Activated naive CD4-positive, alpha-beta T cell treated with anti-CD3 and anti-CD28 coated beads, Interleukin-2, amount 50 U/mL, for 16 hours (primary cell): ENCODE results near the gene IRF7.
"Not testable (repeated sequence)": the region's sequence is repeated elsewhere in the genome, so short reads cannot be mapped to it uniquely, and the experiment has no call there.

Source experiments
- DNase-seq: peaks from one replicate; pipeline ENCODE4 v3.0.0-alpha.2; 2020

Gene IRF7

DNA sequence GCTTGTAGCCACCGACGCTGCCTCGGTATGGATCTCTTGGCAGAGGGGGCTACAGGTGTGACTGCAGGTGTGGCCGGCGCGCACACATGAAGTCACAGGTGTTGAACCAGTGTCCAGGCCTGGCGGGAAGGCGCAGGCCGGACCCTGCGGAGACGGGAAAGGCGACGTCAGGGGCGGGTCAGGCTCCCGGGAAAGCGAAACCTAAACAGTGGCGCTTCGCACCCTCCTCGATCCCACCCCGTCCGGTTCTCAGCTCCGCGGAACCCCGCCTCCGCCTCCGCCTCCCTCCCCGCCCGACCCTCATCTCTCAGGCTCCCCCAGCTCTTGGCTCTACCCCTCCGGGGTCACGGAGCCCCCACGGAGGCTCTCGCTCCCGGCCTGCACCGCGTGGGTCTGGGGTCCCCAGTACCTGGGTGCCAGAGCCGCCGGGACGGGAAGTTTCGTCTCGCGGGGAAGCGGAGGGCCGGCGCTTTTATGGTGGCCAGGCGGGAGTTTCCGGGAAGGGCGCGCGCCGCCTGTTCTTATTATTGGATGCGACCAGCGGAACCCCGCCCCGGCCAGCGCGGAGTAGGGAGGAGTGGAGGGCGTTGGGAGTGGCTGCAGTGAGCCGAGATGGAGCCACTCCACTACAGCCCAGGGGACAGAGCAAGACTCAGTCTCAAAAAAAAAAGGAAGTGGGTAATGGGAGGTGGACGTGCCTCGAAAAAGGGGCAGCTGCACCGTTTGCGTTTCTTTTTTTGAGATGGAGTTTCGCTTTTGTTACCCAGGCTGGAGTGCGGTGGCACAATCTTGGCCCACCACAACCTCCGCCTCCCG is at the start of gene IRF7:
Gene IRF7 (minus strand): TSS at position 447 of the 816 bp plus-strand sequence. CDS start 586 bp downstream, outside the sequence.
- peak; percentile 75 for DNase-seq

DNA sequence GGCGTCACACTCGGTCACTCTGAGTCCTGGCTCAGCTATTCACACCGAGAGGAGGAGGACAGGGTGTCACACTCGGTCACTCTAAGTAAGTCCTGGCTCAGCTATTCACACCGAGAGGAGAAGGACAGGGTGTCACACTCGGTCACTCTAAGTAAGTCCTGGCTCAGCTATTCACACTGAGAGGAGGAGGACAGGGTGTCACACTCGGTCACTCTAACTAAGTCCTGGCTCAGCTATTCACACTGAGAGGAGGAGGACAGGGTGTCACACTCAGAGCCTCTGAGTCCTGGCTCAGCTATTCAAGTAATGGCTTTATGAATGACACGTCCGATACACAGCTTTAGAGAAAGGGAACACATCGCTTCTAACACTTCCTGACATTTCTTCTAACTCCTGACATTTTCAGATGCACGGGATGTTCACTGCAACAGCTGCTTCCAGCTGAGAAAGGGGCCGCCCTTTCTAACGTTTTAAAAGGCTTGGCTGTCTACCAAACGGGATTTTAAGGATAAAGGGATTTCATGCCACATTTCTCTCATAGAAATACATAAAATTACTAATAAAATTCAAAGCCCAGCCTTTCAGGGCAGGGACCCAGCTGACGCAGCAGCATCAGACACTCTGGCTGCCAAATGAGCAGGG is 49.4 kb upstream of the IRF7 start:
- no peak for DNase-seq

DNA sequence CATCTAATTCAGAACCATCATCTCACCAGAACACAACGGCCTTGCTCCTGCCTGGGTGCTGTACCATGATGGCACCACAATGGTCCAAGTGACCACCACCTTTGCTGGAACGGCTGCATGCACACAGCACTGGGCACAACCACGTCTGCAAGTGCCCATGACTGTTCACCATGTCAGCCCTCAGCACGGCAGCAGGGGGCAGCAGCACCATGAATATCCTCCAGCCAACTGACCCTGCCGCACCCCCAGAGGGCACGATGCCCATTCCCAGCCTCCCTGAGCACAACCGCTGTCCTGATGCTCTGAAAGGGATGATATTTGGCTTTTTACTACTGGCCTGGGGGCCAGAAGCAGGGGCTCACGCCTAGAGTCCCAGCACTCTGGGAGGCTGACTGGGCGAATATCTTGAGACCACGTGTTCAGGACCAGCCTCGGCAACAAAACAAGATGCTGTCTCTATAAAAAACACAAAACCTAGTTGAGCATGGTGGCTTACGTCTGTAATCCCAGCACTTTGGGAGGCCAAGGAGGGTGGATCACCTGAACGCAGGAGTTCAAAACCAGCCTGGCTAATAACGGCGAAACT is 47.0 kb upstream of the IRF7 start:
- peak; percentile 37 for DNase-seq

DNA sequence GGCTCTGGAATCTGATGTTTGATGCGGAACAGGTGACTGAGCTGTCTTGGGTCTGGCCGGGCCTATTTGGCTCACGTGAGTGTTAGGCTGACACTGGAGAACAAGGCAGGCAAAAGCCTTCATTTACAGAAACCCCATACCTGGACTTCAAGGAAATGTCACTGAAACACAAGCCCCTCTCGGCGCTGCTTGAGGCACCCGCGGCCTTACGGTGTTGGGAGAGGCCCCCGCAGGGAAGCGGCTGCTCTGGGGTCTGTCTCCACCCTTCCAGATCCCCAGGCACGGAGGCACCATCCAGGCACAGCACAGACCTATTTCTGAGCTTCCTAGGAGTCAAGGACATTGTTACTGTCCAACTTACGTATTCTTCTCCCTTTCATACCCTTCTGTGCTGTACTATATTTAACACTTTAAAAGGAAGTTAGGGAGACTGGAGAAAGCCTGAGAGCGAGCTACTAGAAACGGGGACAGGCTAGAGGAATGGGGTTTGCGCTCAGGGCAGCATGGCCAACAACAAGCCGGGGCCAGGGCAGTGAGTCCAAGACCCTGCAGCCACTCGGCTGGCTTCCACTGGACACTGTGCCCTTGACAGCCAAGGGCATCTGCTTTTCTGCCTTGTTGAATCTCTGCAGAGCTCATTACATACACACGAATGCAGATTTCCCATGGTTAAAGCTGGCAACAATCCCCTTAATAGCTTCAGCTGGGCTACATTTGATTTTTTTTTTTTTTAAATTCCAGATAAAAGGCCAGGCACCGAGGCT is 45.1 kb upstream of the IRF7 start:
- DNase-seq: no peak

DNA sequence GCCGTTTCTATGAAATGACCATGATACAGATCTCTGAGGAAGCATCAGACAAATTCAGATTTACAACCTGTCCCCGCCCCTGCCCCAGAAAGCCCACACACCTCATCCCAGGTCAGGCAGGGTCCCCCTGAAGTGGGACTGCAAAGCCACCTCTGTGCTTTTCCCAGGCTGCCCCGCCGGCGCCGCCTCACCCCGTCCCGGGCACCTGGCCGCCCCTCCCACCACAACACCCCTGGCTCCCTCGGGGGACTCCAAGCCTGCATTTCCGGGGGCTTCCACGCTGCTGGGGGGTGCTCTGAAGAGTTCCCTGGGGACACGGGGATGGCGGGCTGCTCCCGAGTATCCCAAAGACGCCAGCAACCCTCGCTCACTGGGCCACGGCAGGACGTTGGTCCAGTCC is 44.5 kb upstream of the IRF7 start:
- DNase-seq: no peak

DNA sequence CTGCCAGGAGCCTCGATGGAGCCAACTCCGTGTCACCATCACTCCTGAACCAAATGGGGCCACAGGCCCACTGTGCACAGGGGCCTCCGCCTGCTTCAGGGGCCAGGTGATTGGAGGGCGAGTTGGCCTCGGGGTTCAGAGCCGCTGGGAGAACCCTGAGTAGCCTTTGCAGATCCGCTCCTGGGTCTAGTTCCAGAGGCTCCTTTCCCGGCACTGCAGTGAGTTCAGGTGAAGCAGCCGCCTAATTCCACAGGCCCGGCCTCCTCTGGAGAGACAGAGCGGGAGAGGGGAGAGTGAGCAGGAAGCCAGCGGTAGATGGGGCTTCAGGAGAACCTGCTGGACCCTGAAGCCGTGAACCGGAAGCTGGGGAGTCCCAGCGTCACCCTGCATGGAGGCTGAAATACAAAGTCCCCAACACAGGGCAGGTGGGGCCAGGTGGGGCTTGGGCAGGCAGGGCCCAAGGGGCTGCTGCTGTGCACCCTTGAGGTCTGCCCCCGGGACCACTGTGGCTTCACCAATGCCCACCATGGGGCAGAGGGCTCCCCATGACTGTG is 43.9 kb upstream of the IRF7 start:
- DNase-seq: no peak

DNA sequence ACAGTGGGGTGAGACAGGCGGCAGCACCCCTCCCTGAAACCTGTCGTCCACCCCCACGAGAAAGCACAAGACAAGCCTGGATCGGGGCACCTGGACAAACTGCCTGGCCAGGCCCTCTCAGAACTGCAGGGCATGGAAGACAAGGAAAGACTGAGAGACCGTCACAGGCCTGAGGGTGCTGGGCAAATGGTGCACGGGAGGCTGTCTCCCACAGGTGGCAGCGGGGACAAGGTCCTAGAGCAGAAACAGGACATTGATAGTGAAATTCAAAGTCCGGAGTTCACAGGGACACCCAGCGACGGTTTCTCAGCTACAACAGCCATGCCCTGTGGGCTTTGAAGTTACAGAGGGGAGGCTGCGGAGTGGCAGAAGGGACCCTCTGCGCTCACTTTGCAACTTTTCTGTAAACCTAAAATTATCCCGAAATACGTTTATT is 42.0 kb upstream of the IRF7 start:
- DNase-seq: no peak

DNA sequence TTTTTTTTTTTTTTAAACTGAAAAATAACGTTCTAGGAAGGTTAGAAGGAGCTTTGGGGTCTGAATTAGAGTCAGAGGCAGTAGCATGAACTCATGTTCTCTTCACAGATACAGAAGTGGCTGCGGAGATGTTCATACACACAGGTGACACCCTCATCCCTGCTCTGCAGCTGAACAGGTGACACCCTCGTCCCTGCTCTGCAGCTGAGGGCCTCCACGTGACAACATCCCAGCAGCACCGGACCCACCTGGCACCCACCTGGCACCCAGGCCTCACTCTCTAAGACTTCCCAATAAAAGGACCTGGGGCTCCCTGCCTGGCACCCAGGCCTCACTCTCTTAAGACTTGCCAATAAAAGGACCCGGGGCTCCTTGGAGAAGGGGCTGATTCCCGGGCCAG is 41.1 kb upstream of the IRF7 start:
- DNase-seq: no peak

DNA sequence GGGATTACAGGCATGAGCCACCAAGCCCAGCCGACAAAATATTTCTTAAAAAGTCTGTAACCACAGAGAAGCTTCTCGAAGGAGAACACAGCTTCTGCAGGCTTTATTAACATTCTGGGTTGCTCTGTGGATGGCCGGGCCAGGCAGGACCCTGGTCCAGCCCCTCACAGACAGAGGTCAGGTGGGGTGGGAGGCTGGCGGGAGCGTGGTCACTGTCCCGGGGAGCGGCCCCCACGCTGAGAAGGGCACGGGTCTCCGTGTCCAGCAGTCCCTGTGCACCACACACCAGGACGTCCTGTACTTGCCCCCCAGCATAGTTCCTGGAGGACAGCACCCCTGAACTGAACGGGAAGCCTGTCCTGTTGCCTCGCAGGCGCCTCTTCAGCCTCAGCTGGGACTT is 40.7 kb upstream of the IRF7 start:
- no peak for DNase-seq

DNA sequence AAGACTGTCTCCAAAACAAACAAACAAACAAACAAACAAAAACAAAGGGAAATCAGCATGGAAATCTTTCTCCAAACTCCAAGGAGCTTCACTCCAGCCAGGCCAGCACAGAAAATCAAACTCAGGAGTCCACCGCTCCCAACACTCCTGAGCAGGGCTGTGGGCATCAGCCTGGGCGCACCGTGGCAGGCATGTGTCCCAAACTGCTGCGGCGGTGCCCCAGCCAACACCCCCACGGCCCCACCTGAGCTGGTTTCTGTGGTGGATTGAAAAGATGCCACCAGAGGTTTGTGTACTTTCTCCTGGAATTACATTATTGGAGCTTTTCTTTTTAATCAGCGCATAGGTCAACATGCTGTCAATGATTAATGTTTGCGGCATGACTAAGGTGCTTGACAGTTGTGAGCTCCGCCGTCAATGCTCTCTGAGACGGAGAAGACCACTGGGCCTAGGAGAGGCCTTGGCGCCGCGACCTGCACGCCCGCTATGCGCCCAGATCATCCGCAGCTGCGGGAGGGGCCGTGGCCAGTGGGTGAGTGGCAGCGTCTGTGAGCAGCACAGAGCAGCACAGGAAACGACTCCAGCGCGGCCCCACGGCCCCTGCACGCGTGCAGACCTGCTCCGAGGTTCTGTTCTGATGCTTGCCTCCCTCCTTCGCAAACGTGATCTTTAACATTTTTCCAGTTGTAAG is 39.4 kb upstream of the IRF7 start:
- DNase-seq: no peak

DNA sequence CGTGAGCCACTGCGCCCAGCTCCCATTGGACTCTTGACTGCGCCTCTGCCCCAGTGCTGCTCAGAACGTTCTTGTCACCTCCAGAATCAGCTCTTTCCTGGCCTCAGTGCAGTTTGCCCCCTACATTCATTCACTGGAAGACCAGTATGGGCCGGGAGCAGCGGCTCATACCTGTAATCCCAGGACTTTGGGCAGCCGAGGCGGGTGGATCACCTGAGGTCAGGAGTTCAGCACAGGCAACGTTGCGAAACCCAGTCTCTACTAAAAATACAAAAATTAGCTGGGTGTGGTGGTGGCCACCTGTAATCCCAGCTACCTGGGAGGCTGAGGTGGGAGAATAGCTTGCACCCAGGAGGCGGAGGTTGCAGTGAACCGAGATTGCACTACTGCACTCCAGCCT is 38.7 kb upstream of the IRF7 start:
- not testable (repeated sequence) for DNase-seq

DNA sequence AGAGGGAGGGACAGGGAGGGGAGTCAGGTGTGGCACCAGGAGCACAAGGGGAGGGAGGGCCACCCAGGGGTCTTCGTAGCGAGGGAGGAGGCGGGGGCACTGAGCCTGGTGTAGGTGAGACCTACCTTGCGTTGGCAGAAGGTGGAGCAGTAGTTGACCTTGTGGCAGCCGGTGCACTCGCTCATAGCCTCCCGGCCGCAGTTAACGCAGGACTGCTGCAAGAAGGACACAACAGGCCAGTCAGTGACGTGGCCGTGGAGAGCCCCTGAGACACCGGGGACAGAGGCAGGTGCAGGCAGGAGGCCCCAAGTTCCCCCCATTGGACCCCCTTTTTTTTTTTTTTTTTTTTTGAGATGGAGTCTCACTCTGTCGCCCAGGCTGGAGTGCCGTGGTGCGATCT is 38.1 kb upstream of the IRF7 start:
- DNase-seq: no peak

DNA sequence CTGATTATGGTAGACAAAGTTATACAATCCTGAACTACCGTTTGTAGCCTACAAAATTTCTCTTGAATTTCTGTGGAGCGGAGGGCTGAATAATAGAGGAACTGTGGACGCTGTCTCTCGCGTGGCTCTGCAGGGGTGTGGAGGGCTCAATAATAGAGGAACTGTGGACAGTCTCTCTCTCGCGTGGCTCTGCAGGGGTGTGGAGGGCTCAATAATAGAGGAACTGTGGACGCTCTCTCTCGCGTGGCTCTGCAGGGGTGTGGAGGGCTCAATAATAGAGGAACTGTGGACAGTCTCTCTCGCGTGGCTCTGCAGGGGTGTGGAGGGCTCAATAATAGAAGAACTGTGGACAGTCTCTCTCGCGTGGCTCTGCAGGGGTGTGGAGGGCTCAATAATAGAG is 37.4 kb upstream of the IRF7 start:
- not testable (repeated sequence) for DNase-seq

DNA sequence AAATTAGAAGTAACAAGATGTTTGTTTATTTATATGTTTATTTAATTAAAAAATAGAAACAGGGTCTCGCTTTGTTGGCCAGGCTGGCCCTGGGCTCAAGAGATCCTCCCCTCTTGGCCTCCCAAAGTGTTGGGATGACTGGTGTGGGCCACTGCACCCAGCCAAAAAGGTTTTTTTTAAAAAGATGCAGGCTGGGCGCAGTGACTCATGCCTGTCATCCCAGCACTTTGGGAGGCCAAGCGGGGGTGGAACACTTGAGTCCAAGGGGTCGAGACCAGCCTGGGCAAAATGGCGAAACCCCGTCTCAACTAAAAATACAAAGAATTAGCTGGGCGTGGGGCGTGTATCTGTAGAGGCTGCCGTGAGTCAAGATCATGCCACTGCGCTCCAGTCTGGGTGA is 34.7 kb upstream of the IRF7 start:
- DNase-seq: no peak

DNA sequence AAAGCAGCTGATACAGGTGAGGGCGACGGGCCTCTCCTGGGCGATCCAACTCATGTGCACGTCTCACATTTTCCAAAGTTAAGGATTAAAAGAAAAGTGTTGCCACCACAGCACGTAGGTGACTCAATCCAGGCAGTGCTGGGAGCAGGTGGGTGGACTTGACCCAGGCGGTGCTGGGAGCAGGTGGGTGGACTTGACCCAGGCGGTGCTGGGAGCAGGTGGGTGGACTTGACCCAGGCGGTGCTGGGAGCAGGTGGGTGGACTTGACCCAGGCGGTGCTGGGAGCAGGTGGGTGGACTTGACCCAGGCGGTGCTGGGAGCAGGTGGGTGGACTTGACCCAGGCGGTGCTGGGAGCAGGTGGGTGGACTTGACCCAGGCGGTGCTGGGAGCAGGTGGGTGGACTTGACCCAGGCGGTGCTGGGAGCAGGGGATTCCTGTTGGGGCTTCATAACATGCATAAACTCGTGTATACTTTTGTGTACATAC is 32.0 kb upstream of the IRF7 start:
- not testable (repeated sequence) for DNase-seq

DNA sequence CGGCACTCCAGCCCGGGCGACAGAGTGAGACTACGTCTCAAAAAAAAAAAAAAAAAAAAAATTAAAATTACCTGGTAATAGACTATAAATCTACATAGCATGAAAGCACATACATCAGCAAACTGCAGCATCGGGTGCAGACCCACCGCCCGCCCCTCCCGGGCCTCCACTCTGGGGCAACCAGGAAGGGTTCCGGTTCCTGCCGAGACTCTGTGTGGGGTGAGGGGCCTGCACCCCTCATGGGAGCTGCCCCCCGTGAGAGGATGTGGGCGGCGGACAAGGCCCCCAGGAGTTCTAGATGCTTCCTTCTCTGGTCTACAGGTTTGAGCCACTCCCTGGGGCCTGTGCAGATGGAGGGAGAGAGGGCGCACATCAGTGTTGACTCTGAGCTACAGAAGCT is 30.5 kb upstream of the IRF7 start:
- DNase-seq: no peak

DNA sequence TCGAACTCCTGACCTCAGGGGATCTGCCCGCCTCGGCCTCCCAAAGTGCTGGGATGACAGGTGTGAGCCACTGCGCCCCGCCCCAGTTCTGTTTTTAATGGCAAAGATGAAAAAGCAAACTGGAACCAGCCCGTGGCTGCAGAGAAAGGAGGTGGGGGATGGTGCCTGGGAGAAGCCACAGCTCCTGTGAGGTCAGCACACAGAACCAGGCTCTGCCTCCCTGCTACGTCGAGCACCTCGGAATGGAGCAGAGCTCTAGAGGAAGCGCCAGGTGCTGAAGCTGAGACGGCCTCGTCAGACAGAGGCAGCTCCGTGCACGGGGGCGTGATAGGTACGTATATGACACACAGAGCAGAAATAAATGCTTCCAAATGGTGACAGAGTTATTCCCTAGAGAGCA is 29.8 kb upstream of the IRF7 start:
- DNase-seq: no peak

DNA sequence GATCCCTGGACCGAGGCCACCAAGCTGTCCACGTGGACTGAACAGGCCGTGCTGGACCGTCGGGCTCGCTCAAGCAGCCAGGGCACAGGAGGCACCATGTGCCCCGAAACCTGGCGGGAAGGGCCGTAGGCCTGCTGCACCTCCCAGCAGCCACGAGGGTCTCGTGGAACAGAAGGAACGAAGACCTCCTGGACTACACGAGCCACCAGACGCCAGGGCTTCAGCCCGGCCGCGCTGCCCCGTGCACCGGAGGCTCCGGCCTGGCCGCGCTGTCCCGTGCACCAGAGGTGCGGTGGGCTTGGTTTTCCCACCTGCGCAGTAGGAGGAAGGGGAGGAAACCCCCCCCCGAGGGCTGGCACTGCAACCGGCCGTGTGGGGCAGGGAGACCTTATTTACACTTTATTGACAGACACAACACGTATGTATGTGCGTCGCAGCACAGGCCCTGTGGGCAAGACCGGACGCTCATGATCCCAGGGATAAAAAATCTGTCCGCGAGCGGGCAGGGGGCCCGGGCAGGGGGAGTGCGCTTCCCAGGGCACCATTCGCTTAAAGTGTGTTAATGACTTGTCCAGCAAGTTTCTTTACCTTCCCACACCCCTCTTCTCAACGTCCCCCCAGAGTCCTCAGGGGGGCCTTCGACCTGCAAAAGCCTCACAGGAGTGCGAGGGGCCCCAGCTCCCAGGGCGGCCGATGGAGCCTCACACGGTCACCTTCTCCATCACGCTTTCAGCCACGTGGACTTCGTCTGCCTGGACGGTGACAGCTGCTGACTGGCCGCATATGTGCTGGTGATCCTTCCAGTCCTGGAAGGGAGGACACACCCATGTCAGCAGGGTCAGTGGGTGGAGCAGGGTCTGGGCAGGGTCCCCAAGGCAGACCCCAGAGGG is 28.3 kb upstream of the IRF7 start:
- DNase-seq: no peak

DNA sequence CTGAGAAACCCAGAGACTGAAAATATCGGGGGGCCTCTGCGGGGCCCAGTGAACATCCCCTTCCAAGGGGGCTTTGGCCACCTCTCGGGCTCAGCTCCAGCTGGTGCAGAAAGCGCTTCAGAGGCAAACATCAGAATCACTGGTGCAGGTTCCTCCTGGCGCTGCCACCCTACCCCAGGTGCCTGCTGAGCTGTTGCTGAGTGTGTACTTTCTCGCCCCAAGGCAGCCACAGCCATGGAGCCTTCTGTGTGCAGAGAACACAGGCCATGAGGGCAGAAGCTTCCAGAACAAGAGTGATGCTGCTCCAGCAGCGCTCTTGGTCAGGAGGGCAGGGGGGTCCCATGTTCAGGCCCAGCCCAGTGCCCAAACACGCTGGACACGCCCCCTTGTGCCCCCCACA is 27.6 kb upstream of the IRF7 start:
- no peak for DNase-seq

DNA sequence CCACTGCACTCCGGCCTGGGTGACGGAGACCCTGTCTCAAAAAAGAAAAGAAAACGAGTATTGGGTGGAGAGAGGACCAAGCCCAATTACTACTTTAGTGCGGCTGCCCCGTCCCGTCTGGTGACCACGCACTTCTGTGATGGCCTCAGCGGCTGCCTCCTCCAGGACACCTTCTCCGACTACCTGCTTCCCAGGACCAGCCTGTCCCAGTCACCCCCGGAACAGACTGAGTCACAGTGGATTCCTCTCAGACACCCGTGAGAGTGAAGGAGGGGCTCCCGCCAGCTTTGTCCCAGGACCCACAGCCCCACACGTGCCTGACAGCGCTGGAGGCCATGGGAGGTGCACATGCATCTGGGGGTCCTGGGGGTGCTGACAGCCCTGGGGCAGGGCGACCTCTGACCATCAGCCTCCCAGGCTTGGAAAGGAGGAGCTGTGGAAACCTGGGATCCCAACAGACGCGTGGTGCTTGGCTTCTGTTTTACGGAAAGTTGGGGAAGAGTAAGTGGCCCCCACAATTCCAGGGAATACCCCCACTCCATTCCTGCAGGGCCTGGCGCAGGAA is 26.1 kb upstream of the IRF7 start:
- no peak for DNase-seq
